GM12878 (cell line): ENCODE data around the gene OR52E2.

Source experiments
- CBX3 ChIP-seq: fragments of 200-600 bp; sonication (generic); IDR thresholded peaks from 2 replicates; pipeline ENCODE4 v1.6.1; 2016; ENCODE audit warnings: low read depth, borderline replicate concordance
- CHD2 ChIP-seq: IDR thresholded peaks from 2 replicates; pipeline ENCODE4 v1.6.1; 2011; ENCODE audit warnings: low read depth, low read length, improper control_type of control experiment, borderline replicate concordance
- CREB1 ChIP-seq: IDR thresholded peaks from 2 replicates; pipeline ENCODE4 v1.6.1; 2012; ENCODE audit warnings: low read depth, mild to moderate bottlenecking, inconsistent platforms
- CTCF ChIP-seq, 3 experiments: IDR thresholded peaks in 2 of 3; conservative IDR thresholded peaks in 1 of 3; 2 replicates each; pipeline ENCODE4 v1.5.1; 2011; ENCODE audit warnings: low read depth in 3 of 3, low read length in 3 of 3, mild to moderate bottlenecking in 3 of 3, control low read depth in 2 of 3, moderate library complexity in 2 of 3, inconsistent platforms in 1 of 3, mixed read lengths in 1 of 3; ENCODE audit not compliant: control insufficient read depth in 2 of 3, insufficient read depth in 1 of 3; ENCODE audit errors: extremely low read depth in 1 of 3
- ESRRA ChIP-seq: IDR thresholded peaks from 2 replicates; pipeline ENCODE4 v1.6.1; 2012; ENCODE audit warnings: mild to moderate bottlenecking, low read length, improper control_type of control experiment
- HCFC1 ChIP-seq: fragments of 150-350 bp; IDR thresholded peaks from 2 replicates; pipeline ENCODE4 v1.6.1; 2014; ENCODE audit warnings: low read length
- REST ChIP-seq: IDR thresholded peaks from 2 replicates; pipeline ENCODE4 v1.6.1; 2012; ENCODE audit warnings: mild to moderate bottlenecking, low read depth, low read length
- TARDBP ChIP-seq: IDR thresholded peaks from 2 replicates; pipeline ENCODE4 v1.6.1; 2016; ENCODE audit warnings: borderline replicate concordance
- TCF7 ChIP-seq: IDR thresholded peaks from 2 replicates; pipeline ENCODE4 v1.6.1; 2014; ENCODE audit warnings: antibody characterized with exemption, borderline replicate concordance
- YBX1 ChIP-seq: fragments of 450-650 bp; IDR thresholded peaks from 2 replicates; pipeline ENCODE4 v1.6.1; 2016; ENCODE audit warnings: antibody characterized with exemption

GRCh38 chr11:5040876-5041275 is 18.6 kb downstream of the OR52E2 start:
- TF ChIP-seq CTCF (IDR thresholded peaks at IDR 0.05 in 2 of 3, conservative IDR thresholded peaks at IDR 0.05 in 1 of 3; ENCODE audit: control insufficient read depth in 2 of 3, extremely low read depth in 1 of 3, insufficient read depth in 1 of 3, low read depth in 3 of 3, low read length in 3 of 3) (no peak), REST (no peak), TARDBP (no peak), CBX3 (no peak), ESRRA (no peak), CREB1 (no peak), HCFC1 (no peak), CHD2 (no peak), TCF7 (no peak), YBX1 (no peak)
